Astrocyte (in vitro differentiated cells and primary cell): ENCODE measurements around the gene OASL. TPM values are rescaled to one million over a fixed set of nuclear protein-coding genes. Genes with fewer than 3 reads are reported as not detected.

Source experiments
- DNase-seq: peaks from one replicate; pipeline ENCODE4 v3.0.0-alpha.2; 2010; ENCODE audit warnings: low read depth
- FAIRE-seq: peaks from 2 replicates; lab custom pipeline; 2011; peaks lifted over from hg19 to GRCh38; lab: Jason Lieb, UNC
- H2AFZ ChIP-seq: 2 replicates; pipeline ENCODE4 v1.6.0; 2012; ENCODE audit warnings: low read depth, low read length, inconsistent platforms
- H3K27ac ChIP-seq: 2 replicates; pipeline ENCODE4 v1.5.1; 2011; ENCODE audit warnings: low read depth, low read length, inconsistent platforms
- H3K27me3 ChIP-seq: 2 replicates; pipeline ENCODE4 v1.6.0; 2011; ENCODE audit warnings: low read length, inconsistent platforms; ENCODE audit not compliant: insufficient read depth
- H3K36me3 ChIP-seq: 2 replicates; pipeline ENCODE4 v1.5.1; 2011; ENCODE audit warnings: low read length, inconsistent platforms; ENCODE audit not compliant: insufficient read depth
- H3K4me1 ChIP-seq: 2 replicates; pipeline ENCODE4 v1.5.1; 2011; ENCODE audit warnings: low read length, inconsistent platforms; ENCODE audit not compliant: insufficient read depth
- H3K4me2 ChIP-seq: 2 replicates; pipeline ENCODE4 v1.6.0; 2012; ENCODE audit warnings: low read length, inconsistent platforms
- H3K4me3 ChIP-seq: 2 replicates; pipeline ENCODE4 v1.5.1; 2011; ENCODE audit warnings: low read depth, mild to moderate bottlenecking, low read length, inconsistent platforms; ENCODE audit not compliant: insufficient read depth
- H3K79me2 ChIP-seq: 2 replicates; pipeline ENCODE4 v1.6.0; 2012; ENCODE audit warnings: mild to moderate bottlenecking, low read length, inconsistent platforms; ENCODE audit not compliant: insufficient read depth
- H3K9ac ChIP-seq: 2 replicates; pipeline ENCODE4 v1.6.0; 2012; ENCODE audit warnings: mild to moderate bottlenecking, low read length, inconsistent platforms
- H3K9me3 ChIP-seq: 2 replicates; pipeline ENCODE4 v1.5.1; 2012; ENCODE audit warnings: low read depth, mild to moderate bottlenecking, low read length, inconsistent platforms; ENCODE audit not compliant: insufficient read depth
- H4K20me1 ChIP-seq: 2 replicates; pipeline ENCODE4 v1.6.0; 2012; ENCODE audit warnings: low read length, inconsistent platforms; ENCODE audit not compliant: insufficient read depth
- H3K27ac Mint-ChIP-seq: one replicate; pipeline ENCODE4 v1.8.0; 2021; ENCODE audit warnings: mild to moderate bottlenecking, mixed read lengths; ENCODE audit not compliant: unreplicated experiment
- H3K27me3 Mint-ChIP-seq: one replicate; pipeline ENCODE4 v1.8.0; 2021; ENCODE audit warnings: low read depth, mixed read lengths; ENCODE audit not compliant: unreplicated experiment
- H3K36me3 Mint-ChIP-seq: one replicate; pipeline ENCODE4 v1.8.0; 2021; ENCODE audit warnings: low read depth, mixed read lengths; ENCODE audit not compliant: unreplicated experiment
- H3K4me1 Mint-ChIP-seq: one replicate; pipeline ENCODE4 v1.8.0; 2021; ENCODE audit warnings: low read depth, mixed read lengths; ENCODE audit not compliant: unreplicated experiment
- H3K4me3 Mint-ChIP-seq: one replicate; pipeline ENCODE4 v1.8.0; 2021; ENCODE audit warnings: mild to moderate bottlenecking, moderate library complexity, mixed read lengths; ENCODE audit not compliant: unreplicated experiment
- H3K9me3 Mint-ChIP-seq: one replicate; pipeline ENCODE4 v1.8.0; 2021; ENCODE audit warnings: mild to moderate bottlenecking, mixed read lengths; ENCODE audit not compliant: unreplicated experiment
- CTCF ChIP-seq: IDR thresholded peaks from 2 replicates; pipeline ENCODE4 v1.5.1; 2011; ENCODE audit warnings: low read depth, mild to moderate bottlenecking, inconsistent platforms, low read length, moderate library complexity; ENCODE audit not compliant: insufficient read depth
- EZH2 ChIP-seq: IDR thresholded peaks from 2 replicates; pipeline ENCODE4 v1.6.1; 2012; ENCODE audit warnings: mild to moderate bottlenecking, low read length, inconsistent platforms; ENCODE audit not compliant: insufficient read depth
- total RNA-seq: library from RNA; stranded (reverse); gene quantifications from 2 replicates; pipeline ENCODE4 v1.2.1, GENCODE V29; 2021

OASL gene
- total RNA-seq, 1 donor from 2014 or later = 0.75 TPM

- DNase-seq (no peak), FAIRE-seq (no peak)
- Histone ChIP-seq H3K27me3 (no peaks in the 10 kb centered on the region), H3K4me3 (no peak overlapping the region), H4K20me1 (no peaks in the 10 kb centered on the region), H3K4me1 (no peaks in the 10 kb centered on the region), H3K9ac (no peak overlapping the region), H2AFZ (no peak overlapping the region), H3K36me3 (peaks cover 19% of the 10 kb centered on the region), H3K9me3 (no peaks in the 10 kb centered on the region), H3K79me2 (no peaks in the 10 kb centered on the region), H3K27ac (no peak overlapping the region), H3K4me2 (no peak overlapping the region)
- Mint-ChIP-seq H3K36me3 (peaks cover 23% of the 10 kb centered on the region), H3K9me3 (no peaks in the 10 kb centered on the region), H3K4me1 (no peaks in the 10 kb centered on the region), H3K27ac (no peak overlapping the region), H3K4me3 (no peak overlapping the region), H3K27me3 (no peaks in the 10 kb centered on the region)
- no peak for TF ChIP-seq EZH2
- TF ChIP-seq CTCF = no peak
Measured at GRCh38 chr12:121003650-121004049, 35.4 kb downstream of the OASL start.

GRCh38 chr12:121001841-121002483 lies 37.1 kb downstream of the OASL start:
- no peak for TF ChIP-seq EZH2
- no peak for TF ChIP-seq CTCF
- H3K4me3 ChIP-seq = no peak overlapping the region
- Mint-ChIP-seq H3K4me3 (no peak overlapping the region), H3K27me3 (peaks cover 3% of the 10 kb centered on the region), H3K4me1 (peaks cover 2% of the 10 kb centered on the region), H3K36me3 (peaks cover 20% of the 10 kb centered on the region), H3K9me3 (no peaks in the 10 kb centered on the region), H3K27ac (no peak overlapping the region)
- H3K27ac ChIP-seq = no peak overlapping the region
- H3K79me2 ChIP-seq = no peaks in the 10 kb centered on the region
- DNase-seq (no peak), FAIRE-seq (no peak)
- no peaks in the 10 kb centered on the region for H3K4me1 ChIP-seq
- H3K9me3 ChIP-seq = no peaks in the 10 kb centered on the region
- peaks cover 10% of the 10 kb centered on the region for H3K36me3 ChIP-seq
- no peak overlapping the region for H3K9ac ChIP-seq
- no peak overlapping the region for H2AFZ ChIP-seq
- H3K27me3 ChIP-seq = no peaks in the 10 kb centered on the region
- H4K20me1 ChIP-seq = no peaks in the 10 kb centered on the region
- H3K4me2 ChIP-seq = no peak overlapping the region

GRCh38 chr12:121001060-121001459 lies 38.0 kb downstream of the OASL start:
- no peak overlapping the region for H3K4me3 Mint-ChIP-seq
- DNase-seq = no peak
- peaks cover 20% of the 10 kb centered on the region for H3K36me3 Mint-ChIP-seq
- H3K27ac ChIP-seq = no peak overlapping the region
- H3K9me3 ChIP-seq = no peaks in the 10 kb centered on the region
- H3K27ac Mint-ChIP-seq = no peak overlapping the region
- no peaks in the 10 kb centered on the region for H3K4me1 ChIP-seq
- peaks cover 2% of the 10 kb centered on the region for H3K4me1 Mint-ChIP-seq
- H3K9me3 Mint-ChIP-seq = no peaks in the 10 kb centered on the region
- no peak overlapping the region for H3K4me3 ChIP-seq
- no peaks in the 10 kb centered on the region for H3K27me3 ChIP-seq
- H3K4me2 ChIP-seq = no peak overlapping the region
- no peak overlapping the region for H3K9ac ChIP-seq
- H3K36me3 ChIP-seq = peaks cover 8% of the 10 kb centered on the region
- TF ChIP-seq EZH2 (no peak), CTCF (no peak)
- no peaks in the 10 kb centered on the region for H3K79me2 ChIP-seq
- H3K27me3 Mint-ChIP-seq = peaks cover 3% of the 10 kb centered on the region
- no peaks in the 10 kb centered on the region for H4K20me1 ChIP-seq
- no peak overlapping the region for H2AFZ ChIP-seq
- no peak for FAIRE-seq
